IPS-NIHi11 (cell line): ENCODE results near the gene BTLA.
"Not testable (repeated sequence)": the region's sequence is repeated elsewhere in the genome, so short reads cannot be mapped to it uniquely, and the experiment has no call there.

Source experiments
- DNase-seq: peaks from one replicate; pipeline ENCODE4 v3.0.0; 2012; ENCODE audit warnings: mixed read lengths, low spot score

Gene BTLA, protein sequence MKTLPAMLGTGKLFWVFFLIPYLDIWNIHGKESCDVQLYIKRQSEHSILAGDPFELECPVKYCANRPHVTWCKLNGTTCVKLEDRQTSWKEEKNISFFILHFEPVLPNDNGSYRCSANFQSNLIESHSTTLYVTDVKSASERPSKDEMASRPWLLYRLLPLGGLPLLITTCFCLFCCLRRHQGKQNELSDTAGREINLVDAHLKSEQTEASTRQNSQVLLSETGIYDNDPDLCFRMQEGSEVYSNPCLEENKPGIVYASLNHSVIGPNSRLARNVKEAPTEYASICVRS

DNA sequence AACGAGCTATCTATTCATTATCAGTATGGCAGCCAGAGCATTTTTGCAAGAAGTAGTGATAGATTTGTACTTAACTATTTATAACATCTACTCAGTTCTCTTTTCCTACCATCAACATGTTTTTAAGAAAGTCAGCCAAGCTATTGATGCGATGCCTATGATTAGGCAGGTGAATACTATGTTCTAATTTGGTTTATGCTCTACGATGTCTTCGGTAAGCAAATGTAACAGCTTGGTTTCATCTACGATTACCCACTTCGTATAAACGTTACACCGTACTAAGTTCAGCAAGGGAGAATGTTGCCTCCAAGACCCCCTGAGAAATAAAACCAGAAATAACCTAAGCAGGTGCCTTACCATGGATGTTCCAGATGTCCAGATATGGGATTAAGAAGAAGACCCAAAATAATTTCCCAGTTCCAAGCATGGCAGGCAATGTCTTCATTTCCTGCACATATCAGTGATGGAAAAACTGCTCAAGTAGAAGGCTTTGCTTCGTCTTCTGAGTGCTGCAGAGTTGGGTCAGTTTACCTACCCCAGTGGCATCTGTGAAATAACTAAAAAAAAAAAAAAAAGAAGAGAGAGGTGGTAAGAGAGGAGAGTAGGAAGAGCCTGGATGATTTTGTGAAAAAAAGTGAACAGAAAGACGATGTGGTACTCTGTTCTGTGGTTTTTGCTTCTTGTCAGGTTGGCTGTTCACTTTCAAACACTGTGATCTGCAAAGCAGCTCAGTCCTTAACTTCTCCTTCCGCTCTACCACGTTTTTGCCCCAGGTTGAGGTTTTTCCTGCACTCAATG is at the start of gene BTLA:
Gene BTLA (minus strand): TSS at position 559 of the 798 bp plus-strand sequence. CDS start 114 bp downstream, at position 445.
- DNase-seq, result no peak

DNA sequence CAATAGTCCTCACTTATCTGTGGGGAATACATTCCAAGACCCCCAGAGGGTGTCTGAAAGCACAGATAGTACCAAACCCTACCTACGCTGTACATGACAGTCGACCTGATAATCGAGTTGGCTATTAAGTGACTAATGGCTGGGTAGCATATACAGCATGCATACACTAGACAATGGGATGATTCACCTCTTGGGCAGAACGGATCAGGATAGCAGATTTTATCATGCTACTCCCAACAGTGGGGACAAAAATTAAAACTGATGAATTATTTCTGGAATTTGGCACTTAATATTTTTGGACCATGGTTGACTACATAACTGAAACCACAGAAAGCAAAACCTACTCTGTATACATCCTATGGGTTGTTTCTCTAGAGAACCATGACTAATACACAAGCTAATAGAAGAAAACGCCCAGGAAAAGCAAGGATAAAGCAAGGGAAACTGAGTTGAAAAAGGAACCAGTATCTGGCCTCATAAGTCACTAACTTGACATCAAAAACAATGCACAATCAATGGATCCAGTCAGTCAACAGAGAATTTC is 47.0 kb upstream of the BTLA start:
- no peak for DNase-seq

DNA sequence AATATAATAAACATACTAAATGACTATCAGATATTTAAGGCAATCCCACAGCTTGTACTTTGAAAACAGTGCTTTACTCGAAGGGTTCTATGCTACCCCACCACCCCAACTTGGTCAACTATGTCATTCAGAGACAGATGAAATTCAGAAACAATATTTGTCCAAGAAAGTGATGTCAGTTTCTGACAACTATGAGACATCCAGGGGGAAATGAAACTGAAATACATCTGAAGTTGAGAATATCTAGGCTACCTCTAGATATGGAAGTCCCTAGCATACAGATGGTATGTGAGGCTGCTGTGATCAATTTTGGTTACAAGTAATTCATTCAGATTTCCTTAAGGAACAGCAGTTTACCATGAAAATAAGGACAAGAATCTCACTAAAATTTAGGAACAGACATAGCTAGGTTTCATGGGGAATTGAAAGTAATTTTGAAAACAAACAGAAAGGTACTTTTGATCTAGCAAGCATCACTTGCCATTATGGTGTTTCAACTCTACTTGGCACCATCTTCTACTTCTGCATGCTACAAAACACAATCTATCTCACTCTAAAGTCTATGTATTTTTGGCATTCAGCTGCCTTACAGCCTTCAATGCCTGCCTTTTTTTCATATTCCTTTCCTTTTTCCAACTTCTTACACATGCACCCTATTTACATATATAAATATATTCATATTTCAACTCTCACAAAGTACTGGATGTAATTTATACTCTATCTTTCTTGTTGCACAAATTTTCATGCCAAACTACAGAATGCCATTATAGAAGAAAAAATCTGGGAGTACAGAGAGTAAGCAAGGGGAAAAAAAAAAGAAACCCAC is 40.8 kb upstream of the BTLA start:
- no peak for DNase-seq

DNA sequence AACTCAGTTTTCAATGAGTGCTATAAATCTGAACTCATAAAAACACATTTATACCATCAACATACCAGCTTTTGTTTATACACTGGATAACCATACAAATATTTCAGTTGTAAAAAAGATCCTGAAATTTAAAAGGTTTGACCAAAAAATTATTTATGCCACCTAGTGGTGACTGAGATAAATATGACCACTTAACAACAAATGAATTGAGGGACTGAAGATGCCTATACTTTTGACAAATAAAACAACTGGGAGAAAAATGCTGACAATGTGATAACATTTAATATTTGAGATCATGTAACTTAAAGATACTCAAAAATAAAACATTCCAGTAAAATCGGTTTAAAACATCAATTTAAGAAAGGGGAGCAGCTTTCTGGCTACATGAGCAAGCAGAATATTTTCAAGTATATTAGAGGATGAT is 32.1 kb upstream of the BTLA start:
- peak; percentile 19 for DNase-seq

DNA sequence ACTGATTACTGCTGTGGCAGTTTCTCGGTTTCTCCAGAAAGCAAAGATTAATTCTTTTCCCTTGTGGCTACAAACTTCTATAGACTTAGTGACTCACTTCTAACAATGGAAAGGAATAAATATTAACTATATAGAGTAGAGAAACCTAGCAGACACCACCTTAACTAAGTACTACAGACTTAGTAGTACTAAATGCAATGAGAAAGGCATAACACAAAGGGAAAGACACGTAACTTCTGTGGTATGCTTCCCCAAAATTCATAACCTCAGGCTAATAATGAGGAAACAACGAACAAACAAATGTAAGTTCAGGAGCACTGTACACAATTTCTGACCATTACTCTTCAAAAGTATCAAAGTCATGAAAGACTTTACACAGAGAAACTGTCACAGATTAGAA is 31.3 kb upstream of the BTLA start:
- no peak for DNase-seq

DNA sequence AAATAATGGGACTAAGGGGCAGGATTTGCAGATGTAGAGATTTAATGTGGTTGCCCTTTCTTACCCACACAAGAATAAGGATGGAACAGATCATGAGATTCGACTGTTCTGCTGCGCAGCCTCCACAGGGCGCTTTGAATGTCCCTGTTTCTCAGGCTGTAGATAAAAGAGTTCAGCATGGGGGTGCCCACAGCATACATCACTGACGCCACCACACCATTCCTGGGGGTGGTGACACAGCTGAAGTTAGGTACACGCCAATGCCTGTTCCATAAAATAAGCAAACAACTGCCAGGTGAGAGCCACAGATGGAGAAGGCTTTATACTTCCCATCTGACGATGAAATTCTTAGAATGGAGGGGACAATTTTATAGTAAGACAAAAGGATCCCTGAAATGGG is 24.9 kb upstream of the BTLA start:
- DNase-seq, result not testable (repeated sequence)

DNA sequence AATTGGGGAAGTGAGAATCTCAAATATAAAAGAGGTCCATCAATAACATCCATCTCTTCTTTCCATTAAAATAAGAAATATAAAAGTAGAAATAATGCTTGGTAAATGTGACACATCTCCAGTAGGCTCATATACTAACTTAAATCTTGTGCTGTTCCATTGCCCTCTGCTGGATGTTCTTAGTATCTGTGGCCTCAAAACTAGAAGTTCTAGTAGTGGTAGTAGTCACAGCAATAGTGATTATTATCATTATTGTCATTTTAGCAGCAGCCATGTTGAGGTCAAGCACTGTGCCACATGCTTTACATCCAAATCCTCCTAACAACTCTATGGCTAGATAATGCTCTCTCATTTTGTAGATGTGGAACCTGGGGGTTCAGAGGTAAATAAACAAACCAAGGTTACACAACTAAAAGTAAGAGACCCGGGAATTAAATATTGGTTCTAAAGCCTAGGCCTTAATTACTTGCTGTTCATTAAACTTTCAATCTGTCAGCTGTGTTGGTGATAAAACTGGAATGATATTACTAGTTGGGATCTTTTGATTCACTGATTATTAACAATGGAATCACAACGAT is 20.2 kb upstream of the BTLA start:
- DNase-seq, result peak; percentile 60

DNA sequence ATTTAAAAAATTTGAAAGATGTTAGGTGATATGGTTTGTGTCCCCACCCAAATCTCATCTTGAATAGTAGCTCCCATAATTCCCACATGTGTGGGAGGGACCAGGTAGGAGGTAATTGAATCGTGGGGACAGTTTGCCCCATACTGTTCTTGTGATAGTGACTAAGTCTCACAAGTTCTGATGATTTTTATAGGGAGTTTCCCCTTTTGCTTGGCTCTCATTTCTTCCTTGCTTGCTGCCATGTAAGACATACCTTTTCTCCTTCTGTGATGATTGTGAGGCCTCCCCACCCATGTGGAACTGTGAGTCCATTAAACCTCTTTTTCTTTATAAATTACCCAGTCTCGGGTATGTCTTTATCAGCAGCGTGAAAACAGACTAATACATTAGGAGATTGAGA is 19.7 kb upstream of the BTLA start:
- DNase-seq, result not testable (repeated sequence)

DNA sequence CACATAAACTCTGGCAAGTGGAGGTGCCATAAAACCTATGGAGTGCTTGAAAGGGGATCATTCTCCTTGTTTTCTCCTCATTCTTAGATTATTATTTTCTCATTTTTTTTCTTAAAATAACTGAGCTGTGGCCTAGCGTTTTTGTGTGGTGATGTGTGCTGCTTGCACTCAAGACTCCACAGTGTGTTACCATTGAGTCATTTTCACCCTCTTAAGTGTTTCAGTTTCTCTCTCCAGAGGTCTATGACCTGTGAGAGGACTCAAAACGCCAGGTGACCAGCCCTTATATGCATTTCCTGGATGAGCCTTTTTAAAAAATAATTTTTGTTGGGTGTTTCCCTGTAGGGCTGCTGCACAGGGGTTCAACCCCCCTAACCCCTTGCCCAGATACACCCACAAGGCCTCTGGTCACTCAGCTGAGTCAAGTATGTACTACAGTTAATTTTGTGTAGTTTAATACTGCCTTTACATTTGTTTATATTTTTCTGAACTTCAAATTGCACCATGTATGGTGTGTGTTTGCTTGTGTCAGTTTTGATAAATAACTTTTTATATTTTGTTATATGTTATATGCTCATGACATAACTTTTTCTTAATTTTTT is 15.4 kb upstream of the BTLA start:
- no peak for DNase-seq

DNA sequence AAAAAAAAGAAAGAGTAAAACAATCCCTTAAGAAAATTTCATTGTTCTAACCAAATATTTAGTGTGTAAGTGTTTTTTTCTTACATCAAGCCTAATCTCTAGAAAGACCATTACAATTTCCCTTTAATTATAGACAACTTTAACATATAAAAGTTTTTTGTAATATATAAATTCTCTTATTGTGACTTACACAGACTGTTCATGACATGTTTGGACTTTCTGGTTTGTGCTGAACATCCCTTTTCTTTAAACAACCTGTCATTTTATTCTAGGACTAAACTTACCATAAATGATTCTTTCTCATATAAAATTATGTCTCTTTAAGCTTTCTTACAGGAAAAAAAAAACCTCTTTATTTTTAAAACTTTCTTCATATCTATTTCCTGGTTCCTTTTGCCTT is 13.0 kb upstream of the BTLA start:
- DNase-seq, result no peak

DNA sequence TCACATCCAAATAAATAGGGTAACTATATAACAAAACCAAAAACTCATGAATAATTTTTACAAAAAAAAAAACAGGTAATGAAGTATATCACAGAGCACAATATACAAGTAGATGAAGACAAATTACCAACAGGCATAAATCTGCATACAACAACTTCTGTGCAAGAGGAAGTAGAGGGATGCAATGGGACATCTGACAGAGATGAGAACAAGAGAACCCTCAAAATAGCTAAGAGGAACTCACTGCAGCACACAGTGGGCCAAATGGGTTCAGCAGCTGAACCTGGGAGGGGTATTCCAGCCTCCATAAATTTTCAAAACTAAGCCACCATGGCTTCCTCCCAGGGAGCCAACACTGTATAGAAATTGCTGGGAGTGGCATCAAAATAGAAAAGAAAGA is 9.6 kb upstream of the BTLA start:
- no peak for DNase-seq

DNA sequence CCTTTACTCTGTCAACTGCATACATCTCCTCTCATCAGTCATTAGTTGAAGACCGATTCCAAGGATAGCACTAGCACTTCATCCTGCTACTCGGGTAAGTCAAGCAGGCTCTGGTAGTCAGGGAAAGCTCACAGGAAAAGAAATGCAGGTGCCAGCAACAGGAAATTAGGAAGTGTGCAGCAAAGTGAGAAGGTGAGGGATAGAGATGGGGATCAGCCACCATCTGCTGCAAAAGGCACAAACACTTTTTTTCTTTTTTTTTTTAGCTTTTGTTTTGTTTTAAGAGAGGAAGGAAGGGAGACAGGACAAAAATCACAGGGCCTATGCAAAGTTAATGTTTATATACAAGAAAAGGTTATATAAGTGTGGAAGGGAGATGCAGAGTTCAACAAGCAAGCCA is 9.0 kb upstream of the BTLA start:
- no peak for DNase-seq

DNA sequence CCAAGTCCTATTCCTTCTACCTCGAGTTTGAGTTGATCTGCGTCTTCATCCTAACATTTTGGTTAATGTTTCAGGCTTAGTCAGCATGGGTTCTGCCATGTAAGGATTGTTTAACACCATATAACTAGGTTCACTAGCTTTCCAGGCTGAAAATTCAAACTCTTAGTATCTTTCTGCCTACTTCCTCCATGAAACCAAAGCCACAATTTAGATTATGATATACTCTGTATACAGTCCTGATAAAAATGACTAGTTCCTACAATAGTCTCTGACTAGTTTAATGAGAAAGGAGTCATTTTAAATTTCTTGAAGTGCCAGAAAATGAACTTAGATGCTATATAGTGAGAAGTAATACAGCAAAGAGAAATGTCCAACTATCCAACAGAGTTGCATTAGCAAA is 6.6 kb upstream of the BTLA start:
- no peak for DNase-seq

DNA sequence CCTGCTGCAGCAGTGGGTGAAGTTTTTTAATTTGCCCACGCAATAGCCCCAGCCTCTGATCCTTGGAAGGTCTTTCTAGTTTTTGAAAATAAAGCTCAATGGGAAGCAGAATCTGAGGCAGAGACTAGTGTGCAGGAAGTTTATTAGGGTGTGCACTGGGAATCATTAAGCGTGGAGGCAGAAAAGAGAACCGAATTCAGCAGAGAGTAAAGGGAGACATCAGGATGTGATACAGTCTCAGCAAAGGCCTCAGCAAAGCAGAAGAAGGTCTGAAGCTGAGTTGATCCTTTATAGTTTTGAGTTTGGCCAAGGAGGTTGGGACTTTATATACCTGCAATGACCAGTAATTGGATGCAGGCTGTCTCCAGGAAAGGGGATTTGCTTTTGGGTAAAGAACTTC is 4.9 kb upstream of the BTLA start:
- DNase-seq, result no peak

DNA sequence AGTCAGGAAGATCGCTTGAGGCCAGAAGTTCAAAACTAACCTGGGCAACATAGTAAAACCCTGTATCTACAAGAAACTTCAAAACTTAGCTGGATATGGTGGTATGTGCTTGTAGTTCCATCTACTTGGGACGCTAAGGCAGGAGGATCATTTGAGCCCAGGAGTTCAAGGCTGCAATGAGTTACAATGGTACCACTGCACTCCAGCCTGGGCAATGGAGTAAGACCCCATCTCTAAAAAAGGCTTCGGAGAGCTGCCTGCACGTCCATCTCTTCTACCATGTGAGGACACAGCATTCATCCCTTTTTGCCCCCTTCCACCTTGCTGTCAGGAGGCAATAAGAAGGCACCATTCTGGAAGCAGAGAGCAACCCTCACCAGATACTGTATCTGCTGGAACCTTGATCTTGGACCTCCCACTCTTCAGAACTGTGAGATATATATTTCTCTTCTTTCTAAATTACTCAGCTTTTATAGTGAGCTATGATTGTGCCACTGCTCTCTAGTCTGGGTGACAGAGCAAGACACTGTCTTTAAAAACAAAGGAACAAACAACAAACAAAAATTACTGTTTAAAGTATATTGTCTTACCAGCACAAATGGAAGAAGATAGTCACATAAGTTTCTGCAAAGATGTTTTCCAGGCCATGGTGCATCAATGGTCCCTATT is 4.2 kb upstream of the BTLA start:
- DNase-seq, result no peak

DNA sequence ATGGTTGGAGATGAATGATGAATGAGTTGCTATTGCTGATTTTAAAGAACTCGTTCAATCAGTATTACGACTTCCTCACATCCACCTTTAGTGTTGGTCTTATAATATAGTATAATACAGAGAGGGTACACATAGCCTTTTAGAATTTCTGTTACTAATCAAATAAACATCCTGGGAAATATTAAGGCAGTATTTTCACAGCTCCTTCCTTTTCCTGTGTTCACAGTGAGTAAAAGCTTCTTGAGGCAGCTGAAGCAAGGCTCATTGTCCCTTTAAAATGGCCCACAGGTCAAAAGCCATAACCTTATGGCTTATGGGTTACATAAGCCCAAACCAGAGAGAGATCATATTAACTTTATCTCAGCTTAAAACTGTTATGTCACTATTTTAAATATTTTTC is 1.3 kb upstream of the BTLA start:
- DNase-seq, result no peak

DNA sequence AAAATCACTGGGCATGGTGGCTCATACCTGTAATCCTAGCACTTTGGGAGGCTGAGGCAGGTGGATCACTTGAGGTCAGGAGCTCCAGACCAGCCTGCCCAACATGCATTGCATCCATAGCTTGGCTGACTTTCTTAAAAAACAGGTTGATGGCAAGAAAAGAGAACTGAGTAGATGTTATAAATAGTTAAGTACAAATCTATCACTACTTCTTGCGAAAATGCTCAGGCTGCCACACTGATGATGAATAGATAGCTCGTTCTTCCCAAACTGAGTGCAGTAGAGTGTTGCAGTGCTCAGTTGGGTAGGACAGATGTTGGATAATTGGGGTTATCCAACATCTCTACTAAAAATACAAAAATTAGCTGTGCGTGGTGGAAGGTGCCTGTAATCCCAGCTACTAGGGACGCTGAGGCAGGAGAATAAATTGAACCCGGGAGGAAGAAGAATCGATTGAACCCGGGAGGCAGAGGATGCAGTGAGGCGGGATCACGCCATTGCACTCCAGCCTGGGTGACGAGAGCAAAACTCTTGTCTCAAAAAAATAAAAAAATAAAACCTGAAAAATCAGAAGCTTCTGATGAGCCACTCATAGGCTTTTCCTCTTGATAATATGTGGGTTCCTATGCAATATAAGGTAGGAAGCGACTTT is 1.2 kb downstream of the BTLA start:
- DNase-seq, result no peak

DNA sequence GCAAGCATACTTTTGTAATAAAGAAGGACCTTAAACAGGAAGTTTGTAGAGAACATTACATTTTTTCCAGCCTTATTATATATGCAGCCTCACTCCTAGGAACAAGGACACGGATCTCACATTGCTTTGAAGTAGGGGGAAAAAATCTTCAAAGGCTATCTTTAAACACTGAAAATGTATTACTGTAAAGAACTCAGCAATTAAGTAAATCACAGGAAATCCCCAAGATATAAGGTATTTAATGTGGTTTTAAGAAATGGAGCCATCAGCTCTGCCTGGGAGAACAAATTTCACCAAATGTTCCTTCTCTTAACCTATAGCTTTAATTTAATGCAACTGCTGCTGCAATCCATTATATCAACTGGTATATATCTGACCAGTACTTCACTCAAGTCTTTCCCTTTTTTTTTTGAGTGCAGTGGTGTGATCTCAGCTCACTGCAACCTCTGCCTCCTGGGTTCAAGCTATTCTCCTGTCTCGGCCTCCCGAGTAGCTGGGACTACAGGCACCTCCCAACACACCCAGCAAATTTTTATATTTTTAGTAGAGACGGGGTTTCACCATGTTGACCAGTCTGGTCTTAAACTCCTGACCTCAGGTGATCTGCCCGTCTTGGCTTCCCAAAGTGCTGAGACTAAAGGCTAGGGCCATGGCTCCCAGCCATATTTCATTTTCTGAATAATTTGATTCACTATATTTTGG is 2.8 kb downstream of the BTLA start:
- no peak for DNase-seq

DNA sequence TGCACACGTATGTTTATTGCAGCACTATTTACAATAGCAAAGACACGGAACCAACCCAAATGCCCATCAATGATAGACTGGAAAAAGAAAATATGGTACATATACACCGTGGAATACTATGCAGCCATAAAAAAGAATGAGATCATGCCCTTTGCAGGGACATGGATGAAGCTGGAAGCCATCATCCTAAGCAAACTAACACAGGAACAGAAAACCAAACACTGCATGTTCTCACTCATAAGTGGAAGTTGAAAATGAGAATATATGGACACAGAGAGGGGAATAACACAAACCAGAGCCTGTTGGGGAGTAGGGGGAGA is 4.9 kb downstream of the BTLA start:
- DNase-seq, result not testable (repeated sequence)

DNA sequence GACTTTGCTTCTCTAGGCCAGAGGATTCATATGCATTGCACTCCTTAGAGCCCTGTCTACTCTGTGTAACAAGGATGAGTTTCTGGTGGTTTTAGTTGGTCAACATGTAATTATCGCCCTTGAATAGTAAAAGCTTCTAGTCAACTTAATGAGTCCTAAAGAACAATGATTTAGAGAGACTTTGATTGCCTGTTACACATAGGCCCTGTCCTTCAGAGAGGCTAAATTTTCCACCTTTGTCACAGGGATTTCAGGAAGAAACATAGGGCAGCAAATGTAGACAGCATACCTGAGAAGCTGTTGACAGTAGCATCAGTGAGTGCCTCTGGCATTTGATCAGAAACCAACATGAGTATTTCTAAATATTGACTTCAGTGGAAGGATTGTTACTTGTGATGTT is 7.1 kb downstream of the BTLA start:
- no peak for DNase-seq
